Endometrium (tissue), 2 donors: ENCODE data around the gene CAPS2.

Experiments
- FAIRE-seq: peaks from 2 replicates; lab custom pipeline; 2012; peaks lifted over from hg19 to GRCh38; lab: Jason Lieb, UNC
- donor health status: control.
- donor health status: control.

Gene CAPS2

GRCh38 chr12:75305412-75306332, 24.5 kb downstream of the CAPS2 start:
- FAIRE-seq = no peak

- FAIRE-seq = no peak
These were observed 27.3 kb downstream of the CAPS2 start for GRCh38 chr12:75302781-75303180.

- no peak for FAIRE-seq
These were observed 27.9 kb downstream of the CAPS2 start for GRCh38 chr12:75302225-75302624.

- FAIRE-seq = peak; percentile 29
These were observed 35.3 kb downstream of the CAPS2 start for GRCh38 chr12:75294797-75295196.

- FAIRE-seq = no peak
These were observed 35.8 kb downstream of the CAPS2 start for GRCh38 chr12:75294336-75294735.

GRCh38 chr12:75291014-75291413, 39.1 kb downstream of the CAPS2 start:
- FAIRE-seq = no peak

- FAIRE-seq = peak; percentile 96
These were observed 40.4 kb downstream of the CAPS2 start for GRCh38 chr12:75289753-75290152.

- FAIRE-seq = no peak
These were observed 41.3 kb downstream of the CAPS2 start for GRCh38 chr12:75288860-75289259.

- FAIRE-seq = no peak
These were observed 54.4 kb downstream of the CAPS2 start for GRCh38 chr12:75275702-75276101.

- FAIRE-seq = no peak
These were observed 58.5 kb downstream of the CAPS2 start for GRCh38 chr12:75271576-75271975.

- no peak for FAIRE-seq
These were observed 60.0 kb downstream of the CAPS2 start for GRCh38 chr12:75270157-75270556.

GRCh38 chr12:75269209-75269608, 60.9 kb downstream of the CAPS2 start:
- FAIRE-seq = no peak

- no peak for FAIRE-seq
These were observed 69.8 kb downstream of the CAPS2 start for GRCh38 chr12:75260316-75260715.

- no peak for FAIRE-seq
These were observed 71.0 kb downstream of the CAPS2 start for GRCh38 chr12:75259143-75259542.

GRCh38 chr12:75257510-75257909, 72.6 kb downstream of the CAPS2 start:
- no peak for FAIRE-seq

GRCh38 chr12:75245108-75245507, 85.0 kb downstream of the CAPS2 start:
- peak; percentile 37 for FAIRE-seq

- no peak for FAIRE-seq
These were observed 90.1 kb downstream of the CAPS2 start for GRCh38 chr12:75239987-75240386.

GRCh38 chr12:75236206-75236605, 93.9 kb downstream of the CAPS2 start:
- no peak for FAIRE-seq

- no peak for FAIRE-seq
These were observed 103.0 kb downstream of the CAPS2 start for GRCh38 chr12:75227132-75227531.
